Measurements from ENCODE around the gene NGFR.

DNA sequence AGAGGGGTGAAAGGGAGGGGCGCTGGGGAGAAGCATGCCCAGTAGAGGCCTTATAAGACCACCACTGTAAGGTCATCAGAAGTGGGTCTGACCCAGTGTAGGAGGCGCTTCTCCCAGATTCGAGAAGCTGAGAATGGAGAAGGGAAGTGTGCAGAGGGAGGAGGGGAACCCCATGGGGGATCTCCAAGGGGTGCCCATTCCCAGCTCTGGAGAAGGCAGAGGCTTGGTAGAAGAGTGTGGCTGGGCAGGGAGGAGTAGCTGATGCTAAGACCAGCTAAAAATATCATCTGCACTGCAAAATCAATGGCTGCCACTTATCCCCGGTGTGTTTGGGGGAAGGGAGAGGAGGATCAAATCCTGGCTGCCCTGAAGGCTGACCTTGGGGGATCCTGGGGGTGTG lies 7.2 kb downstream of the NGFR start:
- TF ChIP-seq, protein P1, sequence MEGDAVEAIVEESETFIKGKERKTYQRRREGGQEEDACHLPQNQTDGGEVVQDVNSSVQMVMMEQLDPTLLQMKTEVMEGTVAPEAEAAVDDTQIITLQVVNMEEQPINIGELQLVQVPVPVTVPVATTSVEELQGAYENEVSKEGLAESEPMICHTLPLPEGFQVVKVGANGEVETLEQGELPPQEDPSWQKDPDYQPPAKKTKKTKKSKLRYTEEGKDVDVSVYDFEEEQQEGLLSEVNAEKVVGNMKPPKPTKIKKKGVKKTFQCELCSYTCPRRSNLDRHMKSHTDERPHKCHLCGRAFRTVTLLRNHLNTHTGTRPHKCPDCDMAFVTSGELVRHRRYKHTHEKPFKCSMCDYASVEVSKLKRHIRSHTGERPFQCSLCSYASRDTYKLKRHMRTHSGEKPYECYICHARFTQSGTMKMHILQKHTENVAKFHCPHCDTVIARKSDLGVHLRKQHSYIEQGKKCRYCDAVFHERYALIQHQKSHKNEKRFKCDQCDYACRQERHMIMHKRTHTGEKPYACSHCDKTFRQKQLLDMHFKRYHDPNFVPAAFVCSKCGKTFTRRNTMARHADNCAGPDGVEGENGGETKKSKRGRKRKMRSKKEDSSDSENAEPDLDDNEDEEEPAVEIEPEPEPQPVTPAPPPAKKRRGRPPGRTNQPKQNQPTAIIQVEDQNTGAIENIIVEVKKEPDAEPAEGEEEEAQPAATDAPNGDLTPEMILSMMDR (conservative IDR thresholded peaks at IDR 0.05; ENCODE audit: low read length), result no peak
- TF ChIP-seq EZH2phosphoT487 (IDR thresholded peaks at IDR 0.05; ENCODE audit: borderline replicate concordance, low read depth, low read length), result no peak

All from OCI-LY7 (cell line).